ENCODE results near the gene EVI5L. TPM values are rescaled to one million over a fixed set of nuclear protein-coding genes. Genes with fewer than 3 reads are reported as not detected.

EVI5L gene
- total and polyA plus RNA-seq, 2 of the 13 experiments (the other 11 are each of a cell fraction or from before 2014, with no cell fraction given) = 1.7 to 2.4 TPM

DNA sequence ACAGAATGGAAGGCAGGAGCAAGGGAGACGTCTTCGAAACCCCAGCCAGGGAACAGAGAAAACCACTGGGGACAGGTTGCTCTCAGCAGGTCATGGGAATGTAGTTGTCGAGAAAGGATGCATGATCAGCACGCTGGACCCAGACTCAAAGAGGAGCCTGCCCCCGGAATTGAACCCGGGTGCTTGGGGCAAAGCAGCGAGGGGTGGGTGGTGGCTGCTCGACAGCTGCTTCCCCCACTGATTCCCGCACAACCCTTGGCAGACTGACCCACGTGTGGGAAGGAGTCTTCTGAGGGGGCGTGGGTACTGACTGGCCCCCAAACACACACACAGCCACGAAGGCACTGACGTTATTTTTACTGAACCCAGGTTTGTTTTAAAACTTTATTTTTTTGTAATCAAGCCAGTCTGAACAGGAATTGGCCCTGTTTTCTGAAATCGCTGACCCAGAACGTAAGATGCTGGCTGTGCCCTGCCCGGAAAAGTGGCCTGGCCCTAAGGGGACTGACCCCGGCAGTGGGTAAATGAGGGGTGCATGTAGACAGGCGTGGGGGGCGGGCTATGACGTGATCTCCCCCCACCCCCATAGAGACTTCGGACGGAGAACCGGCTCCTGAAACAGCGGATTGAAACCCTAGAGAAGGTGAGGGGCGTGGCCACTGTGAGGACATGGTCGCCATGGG lies 25.5 kb downstream of the EVI5L start (continued):
- TF ChIP-seq, protein P1, sequence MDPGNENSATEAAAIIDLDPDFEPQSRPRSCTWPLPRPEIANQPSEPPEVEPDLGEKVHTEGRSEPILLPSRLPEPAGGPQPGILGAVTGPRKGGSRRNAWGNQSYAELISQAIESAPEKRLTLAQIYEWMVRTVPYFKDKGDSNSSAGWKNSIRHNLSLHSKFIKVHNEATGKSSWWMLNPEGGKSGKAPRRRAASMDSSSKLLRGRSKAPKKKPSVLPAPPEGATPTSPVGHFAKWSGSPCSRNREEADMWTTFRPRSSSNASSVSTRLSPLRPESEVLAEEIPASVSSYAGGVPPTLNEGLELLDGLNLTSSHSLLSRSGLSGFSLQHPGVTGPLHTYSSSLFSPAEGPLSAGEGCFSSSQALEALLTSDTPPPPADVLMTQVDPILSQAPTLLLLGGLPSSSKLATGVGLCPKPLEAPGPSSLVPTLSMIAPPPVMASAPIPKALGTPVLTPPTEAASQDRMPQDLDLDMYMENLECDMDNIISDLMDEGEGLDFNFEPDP (CRISPR knock-in tag; conservative IDR thresholded peaks at IDR 0.05) = no peak

DNA sequence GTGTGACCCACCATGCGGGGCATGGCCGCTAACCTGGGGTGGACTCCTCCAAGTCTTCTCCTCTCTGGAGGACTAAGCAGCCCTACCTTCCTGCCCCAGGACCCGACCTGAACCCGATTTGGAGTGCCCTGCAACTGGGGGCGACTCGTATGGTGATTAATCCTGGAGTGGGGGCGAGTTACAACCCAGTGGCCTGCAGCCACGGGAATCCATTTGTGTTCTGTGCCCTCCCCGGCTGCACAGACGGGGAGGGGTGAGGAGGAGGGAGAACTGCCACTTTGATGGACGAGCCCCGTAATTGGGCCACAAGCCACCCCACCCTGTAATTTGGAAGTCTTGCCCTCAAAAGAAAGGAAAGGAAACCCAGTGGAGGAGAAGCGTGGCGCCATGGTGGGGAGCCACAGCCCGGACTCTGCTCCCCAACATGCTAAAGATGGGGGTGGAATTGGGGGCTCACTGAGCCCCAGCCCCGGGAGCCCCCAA lies 26.1 kb downstream of the EVI5L start:
- peaks cover 24% of the 10 kb centered on the region for H3K4me1 ChIP-seq (ENCODE audit: insufficient read depth, low read length)
- no peaks in the 10 kb centered on the region for H3K79me2 ChIP-seq (ENCODE audit: insufficient read depth, low read length)
- H3K36me3 ChIP-seq (replicated peaks in 1 of 2; ENCODE audit: control insufficient read depth in 1 of 2, insufficient read depth in 2 of 2, low read length in 2 of 2) = no peaks in the 10 kb centered on the region
- H3K4me2 ChIP-seq (ENCODE audit: low read depth, low read length) = no peak overlapping the region
- POLR2A ChIA-PET = no interaction called here
- H3K27me3 ChIP-seq (ENCODE audit: control insufficient read depth in 1 of 2, insufficient read depth in 2 of 2, low read length in 2 of 2) = no peaks in the 10 kb centered on the region; a peak in 1 of 5 replicates
- ATAC-seq (no peak), DNase-seq (ENCODE audit: low spot score) (no peak), FAIRE-seq (no peak)
- in situ Hi-C loops (cut with HindIII; ENCODE audit: extremely low pct_ligation_motif_present, low pct_unique_long_range_greater_than_20kb) = no loop called here
- 70% methylated on average over 12 of the region's 16 CpGs for WGBS (ENCODE audit: low lambda C conversion rate)
- no TSS peak for BruUV-seq (replicated peaks)
- H3K4me3 ChIP-seq (replicated peaks in 1 of 3; ENCODE audit: insufficient read depth in 1 of 3, low read depth in 2 of 3, low read length in 3 of 3) = no peak overlapping the region
- H3K9me3 ChIP-seq (ENCODE audit: low read length) = no peaks in the 10 kb centered on the region
- H4K20me1 ChIP-seq (ENCODE audit: insufficient read depth, low read length) = no peaks in the 10 kb centered on the region
- H3K27ac ChIP-seq (ENCODE audit: extremely low read length, insufficient read depth, low read length) = no peak overlapping the region
- TF ChIP-seq DMAP1 (CRISPR knock-in tag; IDR thresholded peaks at IDR 0.05) = no peak
- CTCF ChIA-PET (ENCODE audit: low intra/inter-chr PET ratio, low total read pairs) = no interaction called here
- intact Hi-C loops (cut with micrococcal nuclease; ENCODE audit: unreplicated experiment) = no loop called here
- H3K9ac ChIP-seq (ENCODE audit: insufficient read depth, low read depth, low read length) = no peak overlapping the region
- no peak overlapping the region for H2AFZ ChIP-seq (ENCODE audit: low read length)
